ENCODE data around the gene KCNK16. TPM values are rescaled to one million over a fixed set of nuclear protein-coding genes. Genes with fewer than 3 reads are reported as not detected.

The KCNK16 gene
- total and polyA plus RNA-seq, 10 of the 15 experiments (the other 5 are each of a cell fraction or from before 2014, with no cell fraction given): not detected

GRCh38 chr6:39363280-39363679 is 40.8 kb upstream of the KCNK16 start:
- no peaks in the 10 kb centered on the region for H3K4me1 ChIP-seq (ENCODE audit: control insufficient read depth, insufficient read depth, low read length)
- no peak overlapping the region for H3K9ac ChIP-seq (ENCODE audit: control insufficient read depth, insufficient read depth, low read length)
- WGBS (ENCODE audit: insufficient coverage, insufficient replicate concordance, low lambda C conversion rate, missing lambda C conversion rate): 43% methylated on average over 8 of the region's 8 CpGs
- no peaks in the 10 kb centered on the region for H3K36me3 ChIP-seq (ENCODE audit: control insufficient read depth in 2 of 2, insufficient read depth in 2 of 2, low read length in 1 of 2)
- in situ Hi-C loops (cut with MboI): no loop called here
- ChIA-PET RAD21 (ENCODE audit: unreplicated experiment) (interaction anchor here (0.6 to 2.4 kb wide), 10 partner anchors 7 to 945 kb away, joined by 3 to 15 read pairs (median 4); no protein-coding TSS in a partner anchor), POLR2A (no interaction called here), SMC1A (ENCODE audit: uncharacterized antibody, unreplicated experiment) (interaction anchor here (0.8 to 3.0 kb wide), 14 partner anchors 12 to 536 kb away, joined by 3 to 9 read pairs (median 4); no protein-coding TSS in a partner anchor), CTCF (interaction anchor here (0.7 to 3.7 kb wide), 27 partner anchors 7 to 1665 kb away, joined by 3 to 27 read pairs (median 5); partner anchors contain the start of gene DAAM2)
- DNase-seq (ENCODE audit: low read depth, low spot score): no peak
- no peaks in the 10 kb centered on the region for H3K27me3 ChIP-seq (replicated peaks in 1 of 2; ENCODE audit: control insufficient read depth in 2 of 2, insufficient read depth in 2 of 2, low read length in 1 of 2)
- intact Hi-C loops (cut with micrococcal nuclease; ENCODE audit: unreplicated experiment): loop anchor here (5.0 kb wide), 3 partner anchors 244 to 949 kb away; no protein-coding TSS in a partner anchor
- ATAC-seq: no peak
- H3K4me2 ChIP-seq (ENCODE audit: control insufficient read depth, insufficient read depth): no peak overlapping the region
- BruUV-seq (replicated peaks): no TSS peak
- H3K4me3 ChIP-seq: no peak overlapping the region
- no peak overlapping the region for H2AFZ ChIP-seq (ENCODE audit: control insufficient read depth, low read depth, low read length)
- no peak for TF ChIP-seq PML (IDR thresholded peaks at IDR 0.05; ENCODE audit: low read length)
- TF ChIP-seq IRF3 (IDR thresholded peaks at IDR 0.05): no peak
- no peak for TF ChIP-seq HCFC1 (IDR thresholded peaks at IDR 0.05; ENCODE audit: low read length)
- no peak for TF ChIP-seq IRF4 (IDR thresholded peaks at IDR 0.05; ENCODE audit: low read depth, low read length)
- TF ChIP-seq MXI1 (IDR thresholded peaks at IDR 0.05; ENCODE audit: low read depth, low read length): no peak
- no peak for TF ChIP-seq IRF5 (IDR thresholded peaks at IDR 0.05; ENCODE audit: borderline replicate concordance)
- no peak for TF ChIP-seq SREBF1 (IDR thresholded peaks at IDR 0.05; ENCODE audit: low read length)
- no peak for TF ChIP-seq NR2F1 (conservative IDR thresholded peaks at IDR 0.05)
- no peak for TF ChIP-seq PKNOX1 (IDR thresholded peaks at IDR 0.05)
- TF ChIP-seq SIN3A (IDR thresholded peaks at IDR 0.05; ENCODE audit: low read depth, low read length): no peak
- TF ChIP-seq CHD2 (IDR thresholded peaks at IDR 0.05; ENCODE audit: borderline replicate concordance, low read depth, low read length): no peak
- no peak for TF ChIP-seq CHD1 (IDR thresholded peaks at IDR 0.05; ENCODE audit: low read depth, low read length)
- TF ChIP-seq PAX5 (IDR thresholded peaks at IDR 0.05; ENCODE audit: borderline replicate concordance, low read depth, low read length): no peak
- TF ChIP-seq TCF7 (IDR thresholded peaks at IDR 0.05; ENCODE audit: borderline replicate concordance): no peak
- TF ChIP-seq REST (IDR thresholded peaks at IDR 0.05; ENCODE audit: low read depth, low read length): no peak
- no peaks in the 10 kb centered on the region for H4K20me1 ChIP-seq (ENCODE audit: control insufficient read depth, insufficient read depth)
- no peaks in the 10 kb centered on the region for H3K9me3 ChIP-seq (replicated peaks; ENCODE audit: control insufficient read depth, insufficient read depth, low read length)
- no peak for FAIRE-seq
- H3K79me2 ChIP-seq (ENCODE audit: control insufficient read depth, insufficient read depth, low read length): no peaks in the 10 kb centered on the region
- H3K27ac ChIP-seq (ENCODE audit: control insufficient read depth, insufficient read depth): no peak overlapping the region

All from GM12878 (cell line).